22Rv1 (cell line): ENCODE measurements around the gene KAZN.

Experiments used
- ZFX ChIP-seq: fragments of 450-650 bp; IDR thresholded peaks from 2 replicates; pipeline ENCODE4 v1.6.1; 2017; ENCODE audit warnings: antibody characterized with exemption, borderline replicate concordance
- TF ChIP-seq, protein P1 (sequence below): fragments of 450-650 bp; IDR thresholded peaks from 2 replicates; pipeline ENCODE4 v1.5.1; 2017; ENCODE audit warnings: mild to moderate bottlenecking

DNA sequence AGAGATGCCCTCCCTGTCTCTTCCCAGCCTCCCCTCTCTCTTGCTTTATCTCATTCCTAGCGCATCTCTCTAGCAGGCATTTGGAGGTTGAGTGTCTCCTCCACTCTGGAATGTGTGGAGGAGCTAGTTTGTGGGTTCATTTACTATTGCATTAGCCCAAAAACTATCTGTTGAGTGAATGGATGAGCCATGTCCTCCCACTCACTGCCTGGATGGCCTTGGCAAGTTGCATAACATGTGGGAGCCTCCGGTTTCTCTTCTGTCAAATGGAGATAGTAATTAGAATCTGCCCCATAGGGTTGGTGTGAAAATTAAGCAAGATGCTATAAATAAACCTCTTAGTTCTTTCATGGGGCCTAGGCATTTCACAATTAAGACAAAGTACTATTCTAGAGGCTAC is 181.8 kb downstream of the KAZN start:
- TF ChIP-seq, protein P1, sequence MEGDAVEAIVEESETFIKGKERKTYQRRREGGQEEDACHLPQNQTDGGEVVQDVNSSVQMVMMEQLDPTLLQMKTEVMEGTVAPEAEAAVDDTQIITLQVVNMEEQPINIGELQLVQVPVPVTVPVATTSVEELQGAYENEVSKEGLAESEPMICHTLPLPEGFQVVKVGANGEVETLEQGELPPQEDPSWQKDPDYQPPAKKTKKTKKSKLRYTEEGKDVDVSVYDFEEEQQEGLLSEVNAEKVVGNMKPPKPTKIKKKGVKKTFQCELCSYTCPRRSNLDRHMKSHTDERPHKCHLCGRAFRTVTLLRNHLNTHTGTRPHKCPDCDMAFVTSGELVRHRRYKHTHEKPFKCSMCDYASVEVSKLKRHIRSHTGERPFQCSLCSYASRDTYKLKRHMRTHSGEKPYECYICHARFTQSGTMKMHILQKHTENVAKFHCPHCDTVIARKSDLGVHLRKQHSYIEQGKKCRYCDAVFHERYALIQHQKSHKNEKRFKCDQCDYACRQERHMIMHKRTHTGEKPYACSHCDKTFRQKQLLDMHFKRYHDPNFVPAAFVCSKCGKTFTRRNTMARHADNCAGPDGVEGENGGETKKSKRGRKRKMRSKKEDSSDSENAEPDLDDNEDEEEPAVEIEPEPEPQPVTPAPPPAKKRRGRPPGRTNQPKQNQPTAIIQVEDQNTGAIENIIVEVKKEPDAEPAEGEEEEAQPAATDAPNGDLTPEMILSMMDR = no peak
- TF ChIP-seq ZFX = no peak
